Left lung (tissue), 10 donors: ENCODE measurements around the gene TTC5. TPM values are rescaled to one million over a fixed set of nuclear protein-coding genes. Genes with fewer than 3 reads are reported as not detected.
"Not testable (repeated sequence)": the region's sequence is repeated elsewhere in the genome, so short reads cannot be mapped to it uniquely, and the experiment has no call there.

ENCODE experiments used
- ATAC-seq: fragments of 200-7000 bp; cut with Tn5 transposase; one replicate; pipeline ENCODE4 v1.9.1; 2020; ENCODE audit warnings: moderate library complexity
- DNase-seq, 4 donors: peaks; one replicate each; pipeline ENCODE4 v3.0.0-alpha.2; 2013 to 2020
- H3K27ac ChIP-seq, 2 donors: fragments of 200-600 bp; sonication (generic) in 1 of 2; one replicate each; pipeline versions ENCODE4 v1.5.0 to v1.8.0; 2020 to 2021
- H3K27me3 ChIP-seq, 2 donors: fragments of 200-600 bp; sonication (generic) in 1 of 2; one replicate each; pipeline versions ENCODE4 v1.5.0 to v1.8.0; 2020 to 2021
- H3K36me3 ChIP-seq, 2 donors: fragments of 200-600 bp; sonication (generic) in 1 of 2; one replicate each; pipeline versions ENCODE4 v1.5.0 to v1.8.0; 2020 to 2021
- H3K4me1 ChIP-seq, 2 donors: fragments of 200-600 bp; one replicate each; pipeline ENCODE4 v1.8.0; 2021
- H3K4me3 ChIP-seq, 2 donors: fragments of 200-600 bp; sonication (generic) in 1 of 2; one replicate each; pipeline versions ENCODE4 v1.5.0 to v1.8.0; 2020 to 2021; ENCODE audit warnings: mild to moderate bottlenecking in 1 of 2
- H3K9me3 ChIP-seq, 2 donors: fragments of 200-600 bp; sonication (generic) in 1 of 2; one replicate each; pipeline versions ENCODE4 v1.5.0 to v1.8.0; 2020 to 2021
- intact Hi-C, 2 donors: fragments of 100-400 bp; cut with DNase I; formaldehyde crosslinking; loops; one replicate each; pipeline versions ENCODE4 v1.11.2 to v1.14.2; 2022
- polyA plus RNA-seq, 6 donors: library from polyadenylated mRNA; unstranded; fragments of 120-200 nt; gene quantifications; one replicate each; pipeline ENCODE4 v1.2.1, GENCODE V29; 2013; ENCODE audit not compliant: insufficient read length in 6 of 6
- total RNA-seq, 2 donors: library from RNA; stranded (reverse); fragmentation: NEBNext Ultra II Directional; extraction: Animal tissue kit (Norgen Biotek cat#: 25700); gene quantifications; one replicate each; pipeline ENCODE4 v1.2.1, GENCODE V29; 2021
- TF ChIP-seq, protein P1 (sequence below), 2 donors: fragments of 200-600 bp; sonication (generic) in 1 of 2; IDR thresholded peaks; one replicate each; pipeline versions ENCODE4 v1.5.0 to v1.8.0; 2021; ENCODE audit warnings: antibody characterized with exemption in 2 of 2
- donor health status: DM: no; HTN: yes; CAD: no.
- donor health status: DM: no; HTN: no; CAD: no.

TTC5 gene
- total and polyA plus RNA-seq, 8 donors = 16.6 to 27.6 (median 23.4) TPM

- H3K27ac ChIP-seq = no peak overlapping the region
- intact Hi-C loops = no loop called here
- H3K9me3 ChIP-seq = no peaks in the 10 kb centered on the region
- TF ChIP-seq, protein P1, sequence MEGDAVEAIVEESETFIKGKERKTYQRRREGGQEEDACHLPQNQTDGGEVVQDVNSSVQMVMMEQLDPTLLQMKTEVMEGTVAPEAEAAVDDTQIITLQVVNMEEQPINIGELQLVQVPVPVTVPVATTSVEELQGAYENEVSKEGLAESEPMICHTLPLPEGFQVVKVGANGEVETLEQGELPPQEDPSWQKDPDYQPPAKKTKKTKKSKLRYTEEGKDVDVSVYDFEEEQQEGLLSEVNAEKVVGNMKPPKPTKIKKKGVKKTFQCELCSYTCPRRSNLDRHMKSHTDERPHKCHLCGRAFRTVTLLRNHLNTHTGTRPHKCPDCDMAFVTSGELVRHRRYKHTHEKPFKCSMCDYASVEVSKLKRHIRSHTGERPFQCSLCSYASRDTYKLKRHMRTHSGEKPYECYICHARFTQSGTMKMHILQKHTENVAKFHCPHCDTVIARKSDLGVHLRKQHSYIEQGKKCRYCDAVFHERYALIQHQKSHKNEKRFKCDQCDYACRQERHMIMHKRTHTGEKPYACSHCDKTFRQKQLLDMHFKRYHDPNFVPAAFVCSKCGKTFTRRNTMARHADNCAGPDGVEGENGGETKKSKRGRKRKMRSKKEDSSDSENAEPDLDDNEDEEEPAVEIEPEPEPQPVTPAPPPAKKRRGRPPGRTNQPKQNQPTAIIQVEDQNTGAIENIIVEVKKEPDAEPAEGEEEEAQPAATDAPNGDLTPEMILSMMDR (IDR thresholded peaks at IDR 0.05) = no peak
- no peaks in the 10 kb centered on the region for H3K27me3 ChIP-seq
- H3K36me3 ChIP-seq = peaks cover 0 to 96% of the 10 kb centered on the region in 2 donors
- DNase-seq (no peak), ATAC-seq (no peak)
- no peaks in the 10 kb centered on the region for H3K4me1 ChIP-seq
- no peak overlapping the region for H3K4me3 ChIP-seq
These were observed 11.1 kb downstream of the TTC5 start for GRCh38 chr14:20294636-20295035.

GRCh38 chr14:20281998-20282397 lies 23.8 kb downstream of the TTC5 start:
- peaks cover 0 to 22% of the 10 kb centered on the region in 2 donors for H3K36me3 ChIP-seq
- H3K27me3 ChIP-seq, H3K9me3 ChIP-seq, intact Hi-C loops, H3K4me3 ChIP-seq, H3K4me1 ChIP-seq, ATAC-seq, H3K27ac ChIP-seq, DNase-seq: not testable (repeated sequence)

GRCh38 chr14:20280265-20280664 lies 25.5 kb downstream of the TTC5 start:
- H3K4me3 ChIP-seq, ATAC-seq, H3K9me3 ChIP-seq, intact Hi-C loops, H3K4me1 ChIP-seq, H3K27me3 ChIP-seq, H3K27ac ChIP-seq: not testable (repeated sequence)
- peaks cover 0 to 15% of the 10 kb centered on the region in 2 donors for H3K36me3 ChIP-seq
- DNase-seq = peak in 1 of 4 donors; percentile 8

DNA sequence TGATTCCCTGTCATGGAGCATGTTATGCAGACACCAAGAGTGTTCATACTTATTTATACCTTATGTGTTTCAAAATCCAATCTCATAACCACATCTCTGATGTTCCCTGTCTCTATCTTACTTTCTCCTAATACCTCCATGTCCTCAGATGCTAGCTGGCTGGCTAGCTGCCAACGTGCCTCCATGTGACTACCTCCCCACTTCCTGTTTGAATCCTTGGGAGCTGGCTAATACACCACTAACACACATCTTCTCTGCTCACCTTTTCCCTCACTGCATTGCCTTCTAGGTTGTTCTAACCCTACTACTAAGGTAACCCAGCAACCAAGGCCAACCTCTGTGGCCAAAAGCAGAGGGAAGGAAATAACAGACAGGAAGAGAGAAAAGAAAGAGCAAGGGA lies 27.3 kb downstream of the TTC5 start:
- DNase-seq (no peak), ATAC-seq (no peak)
- intact Hi-C loops = no loop called here
- Histone ChIP-seq H3K4me3 (no peak overlapping the region), H3K36me3 (peaks cover 0 to 23% of the 10 kb centered on the region in 2 donors), H3K9me3 (peaks cover 0 to 20% of the 10 kb centered on the region in 2 donors), H3K27me3 (no peaks in the 10 kb centered on the region), H3K27ac (no peak overlapping the region), H3K4me1 (no peaks in the 10 kb centered on the region)
- TF ChIP-seq, protein P1 (IDR thresholded peaks at IDR 0.05) = no peak

DNA sequence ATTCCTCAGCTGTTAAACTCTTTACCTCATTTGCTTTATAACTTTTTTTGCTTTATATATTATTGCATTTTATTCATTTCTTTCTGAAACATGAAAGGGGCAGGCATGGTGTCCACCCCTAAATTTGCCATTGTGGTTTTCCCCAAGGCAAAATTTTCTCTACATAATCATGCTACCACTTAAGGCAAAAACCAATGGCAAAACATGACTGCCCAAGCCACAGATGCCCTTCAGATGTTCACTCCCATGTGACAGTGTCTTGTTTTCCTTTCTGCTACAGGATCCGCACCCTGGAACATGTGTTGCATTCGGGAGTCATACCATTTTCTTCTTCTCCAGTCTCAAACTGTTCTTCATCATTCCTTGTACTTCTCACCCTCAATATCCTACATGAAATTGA lies 28.3 kb downstream of the TTC5 start:
- Histone ChIP-seq H3K9me3 (peaks cover 0 to 30% of the 10 kb centered on the region in 2 donors), H3K27me3 (no peaks in the 10 kb centered on the region), H3K4me3 (no peak overlapping the region), H3K4me1 (no peaks in the 10 kb centered on the region), H3K36me3 (peaks cover 0 to 23% of the 10 kb centered on the region in 2 donors), H3K27ac (no peak overlapping the region)
- TF ChIP-seq, protein P1 (IDR thresholded peaks at IDR 0.05) = no peak
- intact Hi-C loops = no loop called here
- no peak for ATAC-seq
- DNase-seq = no peak

DNA sequence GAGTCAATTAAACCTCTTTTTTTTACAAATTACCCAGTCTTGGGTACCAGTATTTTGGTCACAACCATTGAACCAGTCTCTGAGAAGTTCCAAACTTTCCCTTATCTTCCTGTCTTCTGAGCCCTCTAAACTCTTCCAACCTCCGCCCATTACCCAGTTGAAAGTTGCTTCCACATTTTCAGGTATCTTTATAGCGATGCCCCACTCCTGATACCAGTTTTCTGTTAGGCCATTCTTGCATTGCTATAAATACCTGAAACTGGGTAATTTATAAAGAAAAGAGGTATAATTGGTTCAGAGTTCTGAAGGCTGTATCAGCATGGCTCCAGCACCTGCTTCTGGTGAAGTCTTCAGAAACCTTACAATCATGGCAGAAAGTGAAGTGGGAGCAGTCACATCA lies 31.7 kb downstream of the TTC5 start:
- TF ChIP-seq, protein P1 (IDR thresholded peaks at IDR 0.05) = no peak
- H3K9me3 ChIP-seq = peaks cover 0 to 40% of the 10 kb centered on the region in 2 donors
- intact Hi-C loops = no loop called here
- ATAC-seq = no peak
- peaks cover 0 to 13% of the 10 kb centered on the region in 2 donors for H3K36me3 ChIP-seq
- H3K4me3 ChIP-seq = no peak overlapping the region
- no peaks in the 10 kb centered on the region for H3K27me3 ChIP-seq
- H3K4me1 ChIP-seq = no peaks in the 10 kb centered on the region
- DNase-seq = no peak
- H3K27ac ChIP-seq = no peak overlapping the region

- H3K27ac ChIP-seq, H3K4me3 ChIP-seq, H3K4me1 ChIP-seq, H3K27me3 ChIP-seq, H3K9me3 ChIP-seq, H3K36me3 ChIP-seq, ATAC-seq, DNase-seq, intact Hi-C loops: not testable (repeated sequence)
These were observed 41.4 kb downstream of the TTC5 start for GRCh38 chr14:20264361-20264760.
